ENCODE data around the gene SERPINB13.

DNA sequence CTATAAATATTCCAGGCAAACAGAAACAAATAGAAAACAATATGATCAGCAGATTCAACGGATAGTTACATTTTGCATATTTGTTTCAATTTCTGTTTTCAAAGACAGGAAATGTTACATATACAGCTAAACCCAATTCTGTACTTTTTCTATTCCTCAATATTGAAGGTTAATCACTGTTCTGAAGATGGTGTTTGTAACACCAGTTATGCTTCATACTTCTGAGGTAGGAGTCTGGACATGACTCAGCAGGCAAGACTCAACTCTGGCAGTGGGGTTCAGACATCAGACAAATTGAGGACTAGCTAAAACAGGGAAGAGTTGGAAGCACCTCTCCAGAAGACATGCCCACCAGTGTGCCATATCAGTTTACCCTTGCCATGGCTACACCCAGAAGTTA lies 16.6 kb downstream of the SERPINB13 start:
- TF ChIP-seq NFIC (IDR thresholded peaks at IDR 0.05), result no peak
- TF ChIP-seq EP300 (IDR thresholded peaks at IDR 0.05; ENCODE audit: borderline replicate concordance), result no peak
- TF ChIP-seq RAD21 (IDR thresholded peaks at IDR 0.05; ENCODE audit: low read depth), result no peak
- TF ChIP-seq USF1 (IDR thresholded peaks at IDR 0.05), result no peak
- TF ChIP-seq REST (IDR thresholded peaks at IDR 0.05; ENCODE audit: low read depth), result no peak
- no peak for TF ChIP-seq ZBTB7A (IDR thresholded peaks at IDR 0.05; ENCODE audit: low read depth)
- no peak for TF ChIP-seq TAF1 (IDR thresholded peaks at IDR 0.05; ENCODE audit: low read depth)
- TF ChIP-seq, protein P1, sequence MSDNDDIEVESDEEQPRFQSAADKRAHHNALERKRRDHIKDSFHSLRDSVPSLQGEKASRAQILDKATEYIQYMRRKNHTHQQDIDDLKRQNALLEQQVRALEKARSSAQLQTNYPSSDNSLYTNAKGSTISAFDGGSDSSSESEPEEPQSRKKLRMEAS (IDR thresholded peaks at IDR 0.05), result no peak

All from Ishikawa (cell line).